LNCaP clone FGC (cell line): ENCODE data around the gene KIRREL2.
"Not testable (repeated sequence)": the region's sequence is repeated elsewhere in the genome, so short reads cannot be mapped to it uniquely, and the experiment has no call there.

ENCODE experiments used
- DNase-seq: peaks from one replicate; pipeline ENCODE4 v3.0.0-alpha.2; 2011; ENCODE audit warnings: low read depth
- H3K4me3 ChIP-seq: 2 replicates; pipeline ENCODE4 v1.5.1; 2011; ENCODE audit warnings: mild to moderate bottlenecking, low read depth, low read length, control low read depth
- TF ChIP-seq, protein P1 (sequence below): IDR thresholded peaks from 2 replicates; pipeline ENCODE4 v1.5.1; 2012; ENCODE audit warnings: mild to moderate bottlenecking; ENCODE audit not compliant: control insufficient read depth, insufficient read depth; ENCODE audit errors: extremely low read depth

The KIRREL2 gene

GRCh38 chr19:35904311-35905068 lies 47.8 kb downstream of the KIRREL2 start:
- no peak for DNase-seq
- H3K4me3 ChIP-seq, result no peak overlapping the region
- TF ChIP-seq, protein P1, sequence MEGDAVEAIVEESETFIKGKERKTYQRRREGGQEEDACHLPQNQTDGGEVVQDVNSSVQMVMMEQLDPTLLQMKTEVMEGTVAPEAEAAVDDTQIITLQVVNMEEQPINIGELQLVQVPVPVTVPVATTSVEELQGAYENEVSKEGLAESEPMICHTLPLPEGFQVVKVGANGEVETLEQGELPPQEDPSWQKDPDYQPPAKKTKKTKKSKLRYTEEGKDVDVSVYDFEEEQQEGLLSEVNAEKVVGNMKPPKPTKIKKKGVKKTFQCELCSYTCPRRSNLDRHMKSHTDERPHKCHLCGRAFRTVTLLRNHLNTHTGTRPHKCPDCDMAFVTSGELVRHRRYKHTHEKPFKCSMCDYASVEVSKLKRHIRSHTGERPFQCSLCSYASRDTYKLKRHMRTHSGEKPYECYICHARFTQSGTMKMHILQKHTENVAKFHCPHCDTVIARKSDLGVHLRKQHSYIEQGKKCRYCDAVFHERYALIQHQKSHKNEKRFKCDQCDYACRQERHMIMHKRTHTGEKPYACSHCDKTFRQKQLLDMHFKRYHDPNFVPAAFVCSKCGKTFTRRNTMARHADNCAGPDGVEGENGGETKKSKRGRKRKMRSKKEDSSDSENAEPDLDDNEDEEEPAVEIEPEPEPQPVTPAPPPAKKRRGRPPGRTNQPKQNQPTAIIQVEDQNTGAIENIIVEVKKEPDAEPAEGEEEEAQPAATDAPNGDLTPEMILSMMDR, result no peak

GRCh38 chr19:35905178-35905727 lies 48.5 kb downstream of the KIRREL2 start:
- TF ChIP-seq, protein P1, result no peak
- no peak for DNase-seq
- no peak overlapping the region for H3K4me3 ChIP-seq

DNA sequence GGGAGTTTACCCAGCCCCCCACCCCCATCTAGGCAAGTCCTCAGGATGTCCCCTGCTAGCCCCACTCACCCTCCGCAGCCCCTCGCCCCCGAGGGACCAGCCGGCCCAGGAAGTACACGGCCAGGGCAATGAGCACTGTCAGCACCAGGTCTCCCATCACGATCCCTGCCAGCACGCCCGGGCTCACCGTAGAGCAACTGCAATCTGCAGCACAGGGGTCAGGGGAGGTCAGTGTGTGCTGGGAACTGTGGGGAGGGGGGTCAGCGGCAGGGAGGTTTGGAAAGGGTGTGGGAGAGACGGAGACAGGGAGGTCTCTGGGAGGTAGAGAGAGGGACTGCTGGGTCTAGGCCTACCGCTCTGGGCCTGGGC lies 50.6 kb downstream of the KIRREL2 start:
- DNase-seq, result no peak
- H3K4me3 ChIP-seq, result no peak overlapping the region
- TF ChIP-seq, protein P1, result no peak

- H3K4me3 ChIP-seq, result no peak within 1 kb of the TSS
Measured at GRCh38 chr19:35908010-35908441, 51.3 kb downstream of the KIRREL2 start, which contains the start of gene TYROBP. TYROBP (minus strand) TSS chr19:35908295; CDS start chr19:35908228, 67 bp downstream.

GRCh38 chr19:35908973-35909683 lies 52.4 kb downstream of the KIRREL2 start:
- DNase-seq, result no peak
- H3K4me3 ChIP-seq, result no peak overlapping the region
- TF ChIP-seq, protein P1, result no peak

More at GRCh38 chr19:35908010-35908441, 51.3 kb downstream of the KIRREL2 start, which contains the start of gene TYROBP:
- no peak for DNase-seq
- TF ChIP-seq, protein P1, result no peak

DNA sequence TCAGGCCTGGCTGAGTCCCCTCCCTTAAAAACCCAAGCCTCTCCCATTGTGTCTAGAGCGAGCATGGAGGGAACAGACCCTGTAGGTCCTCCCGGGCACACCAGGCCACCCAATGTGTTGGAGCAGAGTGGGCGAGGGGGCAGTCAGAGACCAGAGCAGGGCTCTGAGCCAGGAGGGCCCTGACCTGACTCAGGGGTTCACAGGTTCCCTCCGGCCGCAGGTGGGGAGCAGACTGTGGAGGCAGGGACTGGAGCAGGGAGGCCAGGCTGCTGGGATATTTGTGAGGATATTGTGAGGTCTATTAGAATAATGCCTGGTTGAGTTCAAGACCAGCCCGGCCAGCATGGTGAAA lies 52.9 kb downstream of the KIRREL2 start:
- no peak for DNase-seq
- TF ChIP-seq, protein P1, result no peak
- no peak overlapping the region for H3K4me3 ChIP-seq

- not testable (repeated sequence) for DNase-seq, H3K4me3 ChIP-seq
Measured at GRCh38 chr19:35910355-35910754, 53.6 kb downstream of the KIRREL2 start.
